Stimulated activated CD8-positive, alpha-beta memory T cell treated with anti-CD3 and anti-CD28 coated beads, Interleukin-15, amount 100 ng/mL, for 24 hours (primary cell): ENCODE measurements around the gene FAM151A.
"Not testable (repeated sequence)": the region's sequence is repeated elsewhere in the genome, so short reads cannot be mapped to it uniquely, and the experiment has no call there.

Experiments used
- DNase-seq: peaks from one replicate; pipeline ENCODE4 v3.0.0-alpha.2; 2020; ENCODE audit warnings: low read depth

Gene FAM151A

GRCh38 chr1:54636461-54637446 lies 13.4 kb upstream of the FAM151A start:
- DNase-seq = not testable (repeated sequence)

DNA sequence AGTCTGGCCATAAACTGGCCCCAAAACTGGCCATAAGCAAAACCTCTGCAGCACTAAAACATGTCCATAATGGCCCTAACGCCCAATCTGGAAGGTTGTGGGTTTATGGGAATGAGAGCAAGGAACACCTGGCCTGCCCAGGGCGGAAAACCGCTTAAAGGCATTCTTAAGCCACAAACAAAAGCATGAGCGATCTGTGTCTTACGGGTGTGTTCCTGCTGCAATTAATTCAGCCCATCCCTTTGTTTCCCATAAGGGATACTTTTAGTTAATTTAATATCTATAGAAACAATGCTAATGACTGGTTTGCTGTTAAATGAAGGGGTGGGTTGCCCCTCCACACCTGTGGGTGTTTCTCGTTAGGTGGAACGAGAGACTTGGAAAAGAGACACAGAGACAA lies 12.5 kb upstream of the FAM151A start:
- DNase-seq = not testable (repeated sequence)

- no peak for DNase-seq
Observed at GRCh38 chr1:54627196-54627595, 3.9 kb upstream of the FAM151A start.

GRCh38 chr1:54624466-54625464 lies 1.4 kb upstream of the FAM151A start:
- no peak for DNase-seq

DNA sequence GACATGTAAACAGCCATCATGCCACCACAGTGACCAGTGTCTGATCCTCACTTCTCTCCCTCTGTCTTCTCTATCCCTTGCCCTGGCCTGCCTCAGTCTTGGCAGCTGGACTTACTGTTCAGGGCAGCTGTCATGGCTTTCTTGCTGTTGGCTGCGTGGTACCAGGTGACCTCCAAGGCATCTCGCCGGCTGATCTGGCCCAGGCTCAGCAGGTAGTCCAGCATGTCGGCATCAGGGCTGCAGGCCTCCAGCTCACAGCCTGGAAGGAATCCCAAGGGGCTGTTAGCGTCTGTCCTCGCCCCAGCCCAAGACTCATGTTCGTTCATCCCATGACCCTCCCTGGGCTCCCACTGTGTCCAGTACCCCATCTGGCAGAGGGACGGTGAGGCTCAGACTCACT lies 3.6 kb downstream of the FAM151A start:
- DNase-seq = no peak

- DNase-seq = no peak
Observed at GRCh38 chr1:54615531-54616279, 7.6 kb downstream of the FAM151A start.

GRCh38 chr1:54614563-54614962 lies 8.8 kb downstream of the FAM151A start:
- DNase-seq = no peak

DNA sequence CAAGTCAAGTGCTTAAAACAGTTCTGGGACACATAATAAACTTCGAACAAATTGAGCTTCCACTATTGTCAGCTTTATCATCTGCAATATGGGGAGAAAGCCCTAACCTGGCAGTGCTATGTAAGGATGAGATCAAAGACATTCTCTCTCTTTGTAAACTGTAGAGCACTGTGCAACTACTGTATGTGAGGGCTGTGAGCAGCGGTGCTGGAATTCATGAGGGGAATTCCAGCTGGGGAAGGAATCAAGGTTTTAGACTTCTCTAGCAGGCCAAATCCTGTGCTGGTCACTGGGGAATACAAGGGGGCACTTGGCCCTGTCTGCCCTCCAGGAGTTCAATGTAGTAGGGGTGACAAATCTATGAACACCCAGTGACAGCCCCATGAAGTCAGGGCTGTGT lies 9.3 kb downstream of the FAM151A start:
- DNase-seq = no peak

GRCh38 chr1:54611621-54612020 lies 11.7 kb downstream of the FAM151A start:
- no peak for DNase-seq

DNA sequence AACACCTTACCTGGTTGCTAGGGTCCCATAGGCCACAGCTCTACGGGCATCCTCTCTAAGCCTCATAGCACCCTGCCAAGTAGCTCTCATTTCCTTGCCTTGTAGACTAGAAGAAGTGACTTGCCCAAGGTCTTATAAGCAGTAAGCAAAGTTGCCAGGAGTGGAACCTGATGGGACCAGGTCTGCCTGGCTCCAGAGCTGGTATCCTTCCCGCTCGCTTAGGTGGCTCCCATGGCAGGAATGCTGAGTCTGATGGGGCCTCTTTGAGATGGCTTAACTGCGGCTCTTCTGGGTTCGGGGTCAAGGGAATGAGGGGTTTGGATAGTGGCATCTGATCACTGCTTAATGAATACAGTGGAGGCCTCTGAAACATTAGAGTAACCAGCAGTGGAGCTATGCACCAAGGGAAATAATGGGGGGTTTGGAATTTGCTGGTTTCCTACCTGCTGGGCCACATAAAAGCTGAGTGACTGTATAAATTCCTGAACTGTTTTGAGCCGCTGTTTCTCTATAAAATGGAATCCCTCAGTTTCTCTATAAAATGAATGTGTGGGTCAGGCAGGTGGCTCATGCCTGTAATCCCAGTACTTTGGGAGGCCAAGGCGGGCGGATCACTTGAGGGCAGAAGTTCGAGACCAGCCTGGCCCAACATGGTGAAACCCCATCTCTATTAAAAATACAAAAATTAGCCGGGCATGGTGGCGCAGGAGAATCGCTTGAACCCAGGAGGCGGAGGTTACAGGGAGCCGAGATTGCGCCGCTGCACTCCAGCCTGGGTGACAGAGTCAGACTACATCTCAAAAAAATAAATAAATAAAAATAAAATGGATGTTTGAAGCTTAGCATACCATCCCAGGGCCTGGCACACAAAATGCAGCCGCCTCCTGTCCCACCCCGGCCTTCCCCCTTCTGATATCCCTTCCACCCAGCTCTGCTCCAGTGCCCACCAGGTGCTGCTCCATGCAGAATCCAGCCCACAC lies 12.4 kb downstream of the FAM151A start:
- DNase-seq = no peak

DNA sequence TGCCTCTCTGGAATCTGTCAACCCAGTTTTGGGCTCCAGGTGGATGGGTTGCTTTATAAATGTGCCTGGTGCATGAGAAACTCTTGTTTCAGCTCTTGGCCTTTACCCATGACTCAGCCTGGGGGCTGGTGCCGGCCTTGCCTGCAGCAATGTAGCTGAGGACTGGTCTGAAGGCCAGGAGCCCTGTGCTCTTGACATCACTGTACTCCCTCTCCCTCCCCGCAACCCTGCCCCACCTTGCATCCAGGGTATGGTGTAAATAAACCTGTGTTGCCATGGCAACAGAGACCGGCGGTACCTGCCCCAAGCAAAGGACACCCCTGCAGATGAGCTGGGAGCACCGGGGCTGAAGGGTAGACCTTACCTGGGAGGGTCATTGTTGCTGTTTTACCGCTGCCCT lies 13.3 kb downstream of the FAM151A start:
- no peak for DNase-seq

DNA sequence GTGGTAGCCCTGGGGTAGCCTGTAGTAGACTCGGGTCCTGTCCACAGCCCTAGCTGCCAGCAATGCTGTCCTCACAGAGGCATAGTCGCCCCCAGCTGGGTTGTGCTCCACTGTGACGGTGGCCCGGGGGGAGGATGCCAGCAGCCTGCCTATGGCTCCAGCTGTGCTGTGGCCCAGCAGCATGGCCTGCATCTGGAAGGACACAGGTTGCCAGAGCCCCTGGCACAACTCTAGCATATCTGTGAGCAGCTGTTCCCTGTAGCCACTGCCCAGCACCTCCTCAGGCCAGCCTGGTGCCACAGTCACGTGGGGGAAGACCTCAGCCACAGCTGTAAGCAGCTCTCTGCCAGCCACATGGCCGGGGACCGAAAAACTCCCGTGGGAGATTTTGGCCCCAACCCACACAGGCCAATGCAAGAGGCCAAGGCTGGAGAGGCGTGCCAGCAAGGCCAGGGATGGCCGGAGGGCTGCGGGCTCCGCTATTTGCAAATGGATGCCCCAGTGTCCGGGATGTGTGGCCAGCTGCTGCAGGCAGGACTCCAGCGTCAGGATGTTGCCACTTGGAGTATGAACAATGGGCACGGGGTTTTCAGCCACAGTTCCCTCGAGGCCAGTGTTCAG lies 13.9 kb downstream of the FAM151A start:
- DNase-seq = no peak

DNA sequence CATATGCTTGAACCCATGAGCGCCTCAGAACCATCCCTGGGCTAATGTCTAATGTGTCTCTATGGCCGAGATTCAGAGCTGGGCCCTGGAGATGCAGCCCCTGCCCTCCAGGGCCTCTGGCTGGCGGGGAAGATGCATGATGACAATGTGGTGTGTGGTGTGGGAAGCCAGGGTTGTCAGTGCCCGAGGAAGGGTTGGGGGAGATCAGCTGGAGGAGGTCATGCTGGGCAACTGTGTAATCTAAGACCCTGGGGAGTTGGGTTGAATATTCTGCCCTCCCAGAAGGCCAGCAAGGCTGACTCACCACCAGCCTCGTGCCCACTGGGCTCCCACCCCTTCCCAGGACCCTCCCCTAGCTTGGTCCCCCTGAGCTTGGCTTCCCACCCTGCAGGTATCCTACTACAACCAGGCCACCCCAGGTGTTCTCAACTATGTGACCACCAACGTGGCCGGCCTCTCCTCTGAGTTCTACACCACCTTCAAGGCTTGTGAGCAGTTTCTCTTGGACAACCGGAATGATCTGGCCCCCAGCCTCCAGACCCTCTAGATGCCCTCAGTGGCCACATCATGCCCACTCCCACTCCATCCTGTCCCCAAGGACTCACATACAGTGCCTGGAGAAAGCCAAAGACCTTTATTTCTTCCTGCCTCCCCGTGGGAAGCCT lies 14.6 kb downstream of the FAM151A start:
- no peak for DNase-seq

- no peak for DNase-seq
Observed at GRCh38 chr1:54607821-54608565, 15.3 kb downstream of the FAM151A start.

- DNase-seq = no peak
Observed at GRCh38 chr1:54606990-54607325, 16.4 kb downstream of the FAM151A start.

- no peak for DNase-seq
Observed at GRCh38 chr1:54606096-54606989, 17.0 kb downstream of the FAM151A start.

GRCh38 chr1:54604572-54605370 lies 18.6 kb downstream of the FAM151A start:
- no peak for DNase-seq
